WTC11 (cell line): Measurements from ENCODE around the gene SUPT4H1. TPM values are rescaled to one million over a fixed set of nuclear protein-coding genes. Genes with fewer than 3 reads are reported as not detected.

ENCODE experiments used
- ATAC-seq: fragments of 200-7000 bp; cut with Tn5 transposase; 2 replicates; pipeline ENCODE4 v1.10.0; 2021; ENCODE audit warnings: mild to moderate bottlenecking, moderate library complexity
- CTCF ChIA-PET: fragments of 300-600 bp; sonication (Branson Sonifier 250); formaldehyde crosslinking; loops from one replicate; lab custom pipeline; 2021; ENCODE audit warnings: antibody characterized with exemption; lab: Charles Lee
- POLR2A ChIA-PET: fragments of 350-600 bp; sonication (Branson Sonifier 250); formaldehyde crosslinking; loops from one replicate; lab custom pipeline; 2021; ENCODE audit warnings: antibody characterized with exemption; lab: Charles Lee
- DNase-seq: peaks from one replicate; pipeline ENCODE4 v3.0.0; 2021; ENCODE audit warnings: low spot score
- H3K27ac Mint-ChIP-seq: 2 replicates; pipeline ENCODE4 v1.8.0; 2021; ENCODE audit warnings: mixed read lengths
- H3K27me3 Mint-ChIP-seq: 2 replicates; pipeline ENCODE4 v1.8.0; 2021; ENCODE audit warnings: low read depth, mild to moderate bottlenecking, moderate library complexity, mixed read lengths
- H3K36me3 Mint-ChIP-seq: 2 replicates; pipeline ENCODE4 v1.8.0; 2021; ENCODE audit warnings: mixed read lengths
- H3K4me1 Mint-ChIP-seq: 2 replicates; pipeline ENCODE4 v1.8.0; 2022; ENCODE audit warnings: mixed read lengths
- H3K4me3 Mint-ChIP-seq: 2 replicates; pipeline ENCODE4 v1.8.0; 2021; ENCODE audit warnings: mild to moderate bottlenecking, moderate library complexity, mixed read lengths
- H3K9me3 Mint-ChIP-seq: 2 replicates; pipeline ENCODE4 v1.8.0; 2021; ENCODE audit warnings: mixed read lengths
- AFF4 ChIP-seq: sonication (generic); formaldehyde crosslinking; IDR thresholded peaks from 2 replicates; pipeline ENCODE4 v1.8.1; 2023; ENCODE audit warnings: mild to moderate bottlenecking, missing genetic modification reagents, borderline replicate concordance
- ARID4B ChIP-seq: sonication (generic); formaldehyde crosslinking; IDR thresholded peaks from 2 replicates; pipeline ENCODE4 v1.8.0; 2023; ENCODE audit warnings: missing genetic modification reagents, mild to moderate bottlenecking, borderline replicate concordance
- ATF3 ChIP-seq: sonication (generic); formaldehyde crosslinking; conservative IDR thresholded peaks from 2 replicates; pipeline ENCODE4 v1.8.1; 2022; ENCODE audit warnings: mild to moderate bottlenecking, missing genetic modification reagents
- CREB1 ChIP-seq: sonication (generic); formaldehyde crosslinking; IDR thresholded peaks from 2 replicates; pipeline ENCODE4 v1.8.0; 2023; ENCODE audit warnings: mild to moderate bottlenecking, missing genetic modification reagents
- ERG ChIP-seq: fragments of 250-450 bp; sonication (Bioruptor Pico); IDR thresholded peaks from 2 replicates; pipeline ENCODE4 v1.8.0; 2021; ENCODE audit warnings: mild to moderate bottlenecking
- ETV6 ChIP-seq: sonication (generic); formaldehyde crosslinking; IDR thresholded peaks from 2 replicates; pipeline ENCODE4 v1.8.1; 2022; ENCODE audit warnings: mild to moderate bottlenecking, missing genetic modification reagents
- GABPB1 ChIP-seq: sonication (generic); formaldehyde crosslinking; IDR thresholded peaks from 2 replicates; pipeline ENCODE4 v1.8.1; 2023; ENCODE audit warnings: mild to moderate bottlenecking, missing genetic modification reagents
- MAX ChIP-seq: sonication (generic); formaldehyde crosslinking; IDR thresholded peaks from 2 replicates; pipeline ENCODE4 v1.8.0; 2022; ENCODE audit warnings: mild to moderate bottlenecking, missing genetic modification reagents
- NFYB ChIP-seq: sonication (generic); formaldehyde crosslinking; conservative IDR thresholded peaks from 2 replicates; pipeline ENCODE4 v1.8.0; 2022; ENCODE audit warnings: low read depth, missing genetic modification reagents
- NR1H2 ChIP-seq: sonication (generic); formaldehyde crosslinking; IDR thresholded peaks from 2 replicates; pipeline ENCODE4 v1.9.0; 2021; ENCODE audit warnings: mild to moderate bottlenecking, moderate library complexity, missing genetic modification reagents
- PRDM15 ChIP-seq: sonication (generic); formaldehyde crosslinking; IDR thresholded peaks from 2 replicates; pipeline ENCODE4 v1.8.0; 2022; ENCODE audit warnings: missing genetic modification reagents
- PRRX2 ChIP-seq: fragments of 250-450 bp; sonication (Bioruptor Pico); IDR thresholded peaks from 2 replicates; pipeline ENCODE4 v1.8.0; 2021; ENCODE audit warnings: mild to moderate bottlenecking
- RELA ChIP-seq: sonication (generic); formaldehyde crosslinking; IDR thresholded peaks from 2 replicates; pipeline ENCODE4 v1.8.1; 2022; ENCODE audit warnings: missing genetic modification reagents, mild to moderate bottlenecking, borderline replicate concordance
- SOX15 ChIP-seq: fragments of 250-450 bp; sonication (Bioruptor Pico); IDR thresholded peaks from 2 replicates; pipeline ENCODE4 v1.9.0; 2021; ENCODE audit warnings: mild to moderate bottlenecking
- ZNF232 ChIP-seq: sonication (generic); formaldehyde crosslinking; IDR thresholded peaks from 2 replicates; pipeline ENCODE4 v1.8.0; 2022; ENCODE audit warnings: mild to moderate bottlenecking, missing genetic modification reagents
- ZNF532 ChIP-seq: fragments of 250-450 bp; sonication (Bioruptor Pico); IDR thresholded peaks from 2 replicates; pipeline ENCODE4 v1.9.0; 2021; ENCODE audit warnings: mild to moderate bottlenecking, borderline replicate concordance
- ZNF671 ChIP-seq: fragments of 250-450 bp; sonication (Bioruptor Pico); IDR thresholded peaks from 2 replicates; pipeline ENCODE4 v1.8.0; 2021; ENCODE audit warnings: mild to moderate bottlenecking
- total RNA-seq: library from RNA; stranded (reverse); gene quantifications from 3 replicates; pipeline ENCODE4 v1.2.3, GENCODE V29; 2021

SUPT4H1 gene
- total RNA-seq, 1 experiment from 2014 or later = 85.5 TPM

- Mint-ChIP-seq H3K4me1 (peaks cover 40% of the 10 kb centered on the region), H3K36me3 (no peaks in the 10 kb centered on the region), H3K9me3 (no peaks in the 10 kb centered on the region), H3K27me3 (no peaks in the 10 kb centered on the region), H3K4me3 (peak overlapping the region; percentile 7; the same call in 1 of the 2 replicates), H3K27ac (peak overlapping the region; percentile 69)
- DNase-seq (no peak), ATAC-seq (peak; percentile 71)
- no peak for TF ChIP-seq ZNF232 (CRISPR knock-in tag)
- no peak for TF ChIP-seq NR1H2 (CRISPR knock-in tag)
- TF ChIP-seq NFYB (CRISPR knock-in tag) = no peak
- no peak for TF ChIP-seq PRRX2 (CRISPR knock-in tag)
- TF ChIP-seq PRDM15 (CRISPR knock-in tag) = no peak
- TF ChIP-seq GABPB1 (CRISPR knock-in tag) = no peak
- no peak for TF ChIP-seq ATF3 (CRISPR knock-in tag)
- no peak for TF ChIP-seq ETV6 (CRISPR knock-in tag)
- TF ChIP-seq AFF4 (CRISPR knock-in tag) = no peak
- no peak for TF ChIP-seq RELA
- CTCF ChIA-PET = no interaction called here
- POLR2A ChIA-PET = no interaction called here
These were observed 23.8 kb upstream of the SUPT4H1 start for GRCh38 chr17:58375811-58376210.

- H3K27ac Mint-ChIP-seq = 0 out of 2 replicates have a peak overlapping the region, but pooled peaks have one; percentile 7
- POLR2A ChIA-PET = no interaction called here
- no peak for DNase-seq
- no peaks in the 10 kb centered on the region for H3K27me3 Mint-ChIP-seq
- H3K4me3 Mint-ChIP-seq = no peak overlapping the region
- no peak for ATAC-seq
- no peaks in the 10 kb centered on the region for H3K9me3 Mint-ChIP-seq
- peaks cover 39% of the 10 kb centered on the region for H3K4me1 Mint-ChIP-seq
- CTCF ChIA-PET = no interaction called here
- H3K36me3 Mint-ChIP-seq = no peaks in the 10 kb centered on the region
- no peak for TF ChIP-seq ZNF671 (CRISPR knock-in tag)
- no peak for TF ChIP-seq ZNF232 (CRISPR knock-in tag)
- no peak for TF ChIP-seq ERG (CRISPR knock-in tag)
- no peak for TF ChIP-seq ZNF532 (CRISPR knock-in tag)
- TF ChIP-seq RELA = no peak
- TF ChIP-seq MAX (CRISPR knock-in tag) = no peak
- no peak for TF ChIP-seq ARID4B (CRISPR knock-in tag)
- no peak for TF ChIP-seq SOX15 (CRISPR knock-in tag)
- no peak for TF ChIP-seq CREB1 (CRISPR knock-in tag)
These were observed 23.3 kb upstream of the SUPT4H1 start for GRCh38 chr17:58375256-58375655.
